DND-41 (cell line): ENCODE results near the gene NFKBIZ.

Experiments used
- EZH2 ChIP-seq: IDR thresholded peaks from 3 replicates; pipeline ENCODE4 v1.6.1; 2012; ENCODE audit warnings: borderline replicate concordance, low read depth, mild to moderate bottlenecking, moderate library complexity, low read length, inconsistent platforms; ENCODE audit not compliant: severe bottlenecking
- TF ChIP-seq, protein P1 (sequence below): IDR thresholded peaks from 2 replicates; pipeline ENCODE4 v1.5.1; 2012; ENCODE audit warnings: borderline replicate concordance, low read length, moderate library complexity, mild to moderate bottlenecking; ENCODE audit not compliant: poor library complexity, severe bottlenecking; ENCODE audit errors: extremely low read depth

DNA sequence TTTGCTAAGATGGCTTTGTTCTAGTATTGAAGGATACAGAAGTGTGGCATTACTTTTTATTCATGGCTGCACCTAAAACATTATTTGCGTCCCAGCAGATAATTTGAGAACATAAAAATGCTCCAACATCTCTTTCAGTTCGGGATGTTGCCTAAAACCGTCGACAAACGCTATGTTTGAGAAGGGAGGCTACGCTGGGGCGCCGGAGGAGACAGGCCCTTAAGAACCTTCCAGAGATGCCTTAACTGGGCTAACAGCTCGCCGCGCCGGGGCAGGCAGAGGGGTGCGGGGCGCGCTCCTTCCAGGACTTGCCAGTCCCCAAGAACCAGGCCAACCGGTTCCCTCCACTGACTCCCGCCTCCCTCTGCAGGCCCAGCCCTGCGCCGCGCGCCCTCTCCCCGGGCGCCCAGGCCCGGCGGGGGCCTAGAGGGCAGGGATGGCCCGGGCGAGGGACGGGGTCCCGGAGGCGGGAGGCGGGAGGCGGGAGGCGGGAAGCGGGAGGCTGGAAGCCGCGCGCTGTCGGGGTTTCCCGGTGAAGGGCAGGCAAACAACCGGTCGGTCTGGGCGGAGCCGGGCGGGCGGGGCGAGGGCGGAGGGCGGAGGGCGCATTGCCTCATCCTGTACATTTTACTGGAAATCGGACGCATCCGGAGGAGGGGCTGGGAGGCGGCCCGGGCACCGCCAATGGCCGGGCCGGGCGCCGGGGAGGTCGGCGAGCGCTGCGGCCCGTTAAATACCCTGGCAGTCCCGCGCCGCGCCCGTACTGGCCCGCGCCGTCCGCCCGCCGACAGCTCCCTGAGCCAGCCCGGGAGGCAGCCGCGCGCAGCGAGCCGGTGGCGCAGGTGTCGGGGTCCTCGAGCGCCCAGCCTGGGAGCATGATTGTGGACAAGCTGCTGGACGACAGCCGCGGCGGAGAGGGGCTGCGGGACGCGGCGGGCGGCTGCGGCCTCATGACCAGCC is at the start of gene NFKBIZ:
- TF ChIP-seq, protein P1, sequence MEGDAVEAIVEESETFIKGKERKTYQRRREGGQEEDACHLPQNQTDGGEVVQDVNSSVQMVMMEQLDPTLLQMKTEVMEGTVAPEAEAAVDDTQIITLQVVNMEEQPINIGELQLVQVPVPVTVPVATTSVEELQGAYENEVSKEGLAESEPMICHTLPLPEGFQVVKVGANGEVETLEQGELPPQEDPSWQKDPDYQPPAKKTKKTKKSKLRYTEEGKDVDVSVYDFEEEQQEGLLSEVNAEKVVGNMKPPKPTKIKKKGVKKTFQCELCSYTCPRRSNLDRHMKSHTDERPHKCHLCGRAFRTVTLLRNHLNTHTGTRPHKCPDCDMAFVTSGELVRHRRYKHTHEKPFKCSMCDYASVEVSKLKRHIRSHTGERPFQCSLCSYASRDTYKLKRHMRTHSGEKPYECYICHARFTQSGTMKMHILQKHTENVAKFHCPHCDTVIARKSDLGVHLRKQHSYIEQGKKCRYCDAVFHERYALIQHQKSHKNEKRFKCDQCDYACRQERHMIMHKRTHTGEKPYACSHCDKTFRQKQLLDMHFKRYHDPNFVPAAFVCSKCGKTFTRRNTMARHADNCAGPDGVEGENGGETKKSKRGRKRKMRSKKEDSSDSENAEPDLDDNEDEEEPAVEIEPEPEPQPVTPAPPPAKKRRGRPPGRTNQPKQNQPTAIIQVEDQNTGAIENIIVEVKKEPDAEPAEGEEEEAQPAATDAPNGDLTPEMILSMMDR = no peak
- TF ChIP-seq EZH2 = no peak
